NB4 (cell line): ENCODE measurements around the gene EFCAB6.

Source experiments
- CTCF ChIP-seq: IDR thresholded peaks from one replicate; pipeline ENCODE4 v1.5.1; 2012; ENCODE audit warnings: low read depth, low read length
- MYC ChIP-seq: IDR thresholded peaks from 2 replicates; pipeline ENCODE4 v1.6.1; 2011; ENCODE audit warnings: low read depth, low read length
- POLR2A ChIP-seq: IDR thresholded peaks from 2 replicates; pipeline ENCODE4 v1.6.1; 2011; ENCODE audit warnings: mild to moderate bottlenecking; ENCODE audit not compliant: insufficient read length; ENCODE audit errors: extremely low read depth
- TF ChIP-seq, protein P1 (sequence below): IDR thresholded peaks from 2 replicates; pipeline ENCODE4 v1.6.1; 2011; ENCODE audit warnings: low read depth, low read length

- no peak for TF ChIP-seq CTCF
- no peak for TF ChIP-seq POLR2A
- TF ChIP-seq MYC = no peak
- TF ChIP-seq, protein P1, sequence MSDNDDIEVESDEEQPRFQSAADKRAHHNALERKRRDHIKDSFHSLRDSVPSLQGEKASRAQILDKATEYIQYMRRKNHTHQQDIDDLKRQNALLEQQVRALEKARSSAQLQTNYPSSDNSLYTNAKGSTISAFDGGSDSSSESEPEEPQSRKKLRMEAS = no peak
Measured at GRCh38 chr22:43845981-43846380, 33.9 kb upstream of the EFCAB6 start.
